HG02763 (cell line): Measurements from ENCODE around the gene PAFAH2.

ENCODE experiments used
- ATAC-seq: cut with Tn5 transposase; IDR thresholded peaks from one replicate; pipeline ENCODE4 v1.9.1; 2021; ENCODE audit warnings: mild to moderate bottlenecking, moderate library complexity; ENCODE audit not compliant: unreplicated experiment

The PAFAH2 gene

GRCh38 chr1:26031611-26032220 is 33.9 kb upstream of the PAFAH2 start:
- no peak for ATAC-seq

- no peak for ATAC-seq
These were observed 33.3 kb upstream of the PAFAH2 start for GRCh38 chr1:26031196-26031595.

- no peak for ATAC-seq
These were observed 32.1 kb upstream of the PAFAH2 start for GRCh38 chr1:26029864-26030481.

- ATAC-seq, result no peak
These were observed 31.4 kb upstream of the PAFAH2 start for GRCh38 chr1:26029054-26029863.

GRCh38 chr1:26028490-26028980 is 30.7 kb upstream of the PAFAH2 start:
- no peak for ATAC-seq

GRCh38 chr1:26027716-26028489 is 30.0 kb upstream of the PAFAH2 start:
- ATAC-seq, result no peak

GRCh38 chr1:26025517-26025916 is 27.7 kb upstream of the PAFAH2 start:
- ATAC-seq, result no peak

GRCh38 chr1:26025060-26025459 is 27.2 kb upstream of the PAFAH2 start:
- no peak for ATAC-seq

- ATAC-seq, result no peak
These were observed 26.0 kb upstream of the PAFAH2 start for GRCh38 chr1:26023826-26024225.

GRCh38 chr1:26023009-26023408 is 25.1 kb upstream of the PAFAH2 start:
- no peak for ATAC-seq

- no peak for ATAC-seq
These were observed 24.5 kb upstream of the PAFAH2 start for GRCh38 chr1:26022404-26022779.

GRCh38 chr1:26021647-26022403 is 24.0 kb upstream of the PAFAH2 start, which contains the start of gene EXTL1:
EXTL1 (plus strand) TSS chr1:26021775; CDS start chr1:26022647, 872 bp downstream.
- ATAC-seq, result no peak

- no peak for ATAC-seq
These were observed 23.2 kb upstream of the PAFAH2 start for GRCh38 chr1:26020941-26021646.

GRCh38 chr1:26020330-26020768 is 22.5 kb upstream of the PAFAH2 start:
- ATAC-seq, result no peak

- ATAC-seq, result no peak
These were observed 21.9 kb upstream of the PAFAH2 start for GRCh38 chr1:26019641-26020315.

GRCh38 chr1:26017606-26018005 is 19.7 kb upstream of the PAFAH2 start:
- no peak for ATAC-seq

- ATAC-seq, result no peak
These were observed 19.2 kb upstream of the PAFAH2 start for GRCh38 chr1:26016953-26017545.

- ATAC-seq, result no peak
These were observed 18.5 kb upstream of the PAFAH2 start for GRCh38 chr1:26016258-26016952.
